ENCODE measurements around the gene SLC9A9.

The SLC9A9 gene

GRCh38 chr3:143298380-143298779 lies 549.9 kb downstream of the SLC9A9 start (continued):
- no peak for TF ChIP-seq CREB5 (CRISPR knock-in tag; IDR thresholded peaks at IDR 0.05; ENCODE audit: low read depth)
- no peak for TF ChIP-seq ISL1 (CRISPR knock-in tag; IDR thresholded peaks at IDR 0.05)
- no peak for TF ChIP-seq SNAI2 (CRISPR knock-in tag; IDR thresholded peaks at IDR 0.05)
- no peak for TF ChIP-seq ZC3H10 (CRISPR knock-in tag; IDR thresholded peaks at IDR 0.05)
- TF ChIP-seq BACH2 (CRISPR knock-in tag; IDR thresholded peaks at IDR 0.05; ENCODE audit: borderline replicate concordance) = no peak
- TF ChIP-seq GLIS3 (CRISPR knock-in tag; IDR thresholded peaks at IDR 0.05) = no peak
- TF ChIP-seq ESRRG (CRISPR knock-in tag; IDR thresholded peaks at IDR 0.05) = no peak
- no peak for TF ChIP-seq POU6F1 (CRISPR knock-in tag; IDR thresholded peaks at IDR 0.05; ENCODE audit: borderline replicate concordance, low read depth)

GRCh38 chr3:143295201-143296080 lies 552.8 kb downstream of the SLC9A9 start:
- TF ChIP-seq RARB (CRISPR knock-in tag; IDR thresholded peaks at IDR 0.05) (no peak), BACH2 (CRISPR knock-in tag; IDR thresholded peaks at IDR 0.05; ENCODE audit: borderline replicate concordance) (no peak), CSDC2 (CRISPR knock-in tag; IDR thresholded peaks at IDR 0.05) (no peak), TOX (CRISPR knock-in tag; IDR thresholded peaks at IDR 0.05; ENCODE audit: borderline replicate concordance) (no peak), CREB5 (CRISPR knock-in tag; IDR thresholded peaks at IDR 0.05; ENCODE audit: low read depth) (no peak), ZFP30 (CRISPR knock-in tag; IDR thresholded peaks at IDR 0.05) (no peak), OSR1 (CRISPR knock-in tag; IDR thresholded peaks at IDR 0.05) (no peak), ZC3H10 (CRISPR knock-in tag; IDR thresholded peaks at IDR 0.05) (no peak)
- ATAC-seq = no peak

GRCh38 chr3:143294188-143294587 lies 554.1 kb downstream of the SLC9A9 start:
- TF ChIP-seq GLIS3 (CRISPR knock-in tag; IDR thresholded peaks at IDR 0.05) = no peak
- no peak for TF ChIP-seq ZFP3 (CRISPR knock-in tag; IDR thresholded peaks at IDR 0.05)
- TF ChIP-seq POU6F1 (CRISPR knock-in tag; IDR thresholded peaks at IDR 0.05; ENCODE audit: borderline replicate concordance, low read depth) = no peak
- TF ChIP-seq CSRNP3 (CRISPR knock-in tag; IDR thresholded peaks at IDR 0.05) = no peak
- no peak for TF ChIP-seq OSR1 (CRISPR knock-in tag; IDR thresholded peaks at IDR 0.05)
- no peak for TF ChIP-seq CREB5 (CRISPR knock-in tag; IDR thresholded peaks at IDR 0.05; ENCODE audit: low read depth)
- TF ChIP-seq PATZ1 (CRISPR knock-in tag; IDR thresholded peaks at IDR 0.05; ENCODE audit: borderline replicate concordance) = no peak
- TF ChIP-seq ZFP30 (CRISPR knock-in tag; IDR thresholded peaks at IDR 0.05) = no peak
- TF ChIP-seq CSDC2 (CRISPR knock-in tag; IDR thresholded peaks at IDR 0.05) = no peak
- TF ChIP-seq ZC3H10 (CRISPR knock-in tag; IDR thresholded peaks at IDR 0.05) = no peak
- no peak for TF ChIP-seq ESRRG (CRISPR knock-in tag; IDR thresholded peaks at IDR 0.05)
- no peak for TF ChIP-seq ISL1 (CRISPR knock-in tag; IDR thresholded peaks at IDR 0.05)
- TF ChIP-seq BACH2 (CRISPR knock-in tag; IDR thresholded peaks at IDR 0.05; ENCODE audit: borderline replicate concordance) = no peak
- no peak for TF ChIP-seq ZNF8 (CRISPR knock-in tag; IDR thresholded peaks at IDR 0.05)
- no peak for TF ChIP-seq TSHZ2 (CRISPR knock-in tag; IDR thresholded peaks at IDR 0.05)
- TF ChIP-seq PPARA (CRISPR knock-in tag; IDR thresholded peaks at IDR 0.05; ENCODE audit: borderline replicate concordance) = no peak
- no peak for TF ChIP-seq RARB (CRISPR knock-in tag; IDR thresholded peaks at IDR 0.05)
- TF ChIP-seq TCF4 (CRISPR knock-in tag; IDR thresholded peaks at IDR 0.05; ENCODE audit: borderline replicate concordance) = no peak
- TF ChIP-seq ZNF565 (CRISPR knock-in tag; conservative IDR thresholded peaks at IDR 0.05; ENCODE audit: low read depth) = no peak
- no peak for TF ChIP-seq ZNF70 (CRISPR knock-in tag; IDR thresholded peaks at IDR 0.05)
- no peak for ATAC-seq
